IMR-90 (cell line): Measurements from ENCODE around the gene ESRP2. TPM values are rescaled to one million over a fixed set of nuclear protein-coding genes. Genes with fewer than 3 reads are reported as not detected.

Experiments
- ATAC-seq: fragments of 200-7000 bp; cut with Tn5 transposase; 2 replicates; pipeline ENCODE4 v1.9.1; 2020; ENCODE audit warnings: low read depth, mild to moderate bottlenecking, moderate library complexity
- BruUV-seq: library from RNA; stranded (reverse); fragments of 400-500 nt; replicated peaks from 2 replicates; lab custom pipeline; 2021; lab: Mats Ljungman, UMichigan
- CTCF ChIA-PET: fragments of 300-600 bp; formaldehyde crosslinking; extraction: SDS; loops from one replicate; lab custom pipeline; 2021; ENCODE audit warnings: antibody characterized with exemption; lab: Yijun Ruan, JAX
- POLR2A ChIA-PET: fragments of 300-600 bp; sonication (Branson Sonifier 250); formaldehyde crosslinking; loops from one replicate; lab custom pipeline; 2022; ENCODE audit warnings: antibody characterized with exemption; ENCODE audit not compliant: unreplicated experiment; lab: Charles Lee
- DNase-seq: peaks from one replicate; pipeline ENCODE4 v3.0.0; 2013
- H2AFZ ChIP-seq: replicated peaks from 2 replicates; pipeline ENCODE3; 2013; ENCODE audit warnings: low read length, mild to moderate bottlenecking; ENCODE audit not compliant: poor library complexity
- H2AK5ac ChIP-seq: 2 replicates; pipeline ENCODE4 v1.6.1; 2013; ENCODE audit warnings: low read depth, low read length, inconsistent platforms
- H2AK9ac ChIP-seq: replicated peaks from 2 replicates; pipeline ENCODE3; 2013; ENCODE audit warnings: mild to moderate bottlenecking, low read depth, low read length, moderate library complexity; ENCODE audit not compliant: poor library complexity
- H2BK120ac ChIP-seq: 2 replicates; pipeline ENCODE4 v1.6.1; 2013; ENCODE audit warnings: low read depth, low read length, inconsistent platforms
- H2BK15ac ChIP-seq: 3 replicates; pipeline ENCODE4 v1.6.1; 2013; ENCODE audit warnings: low read depth, low read length, inconsistent platforms
- H2BK20ac ChIP-seq: 2 replicates; pipeline ENCODE4 v1.6.1; 2013; ENCODE audit warnings: low read depth, mild to moderate bottlenecking, inconsistent platforms, low read length, moderate library complexity
- H2BK5ac ChIP-seq: 2 replicates; pipeline ENCODE4 v1.6.1; 2013; ENCODE audit warnings: mild to moderate bottlenecking, low read depth, low read length, inconsistent platforms; ENCODE audit not compliant: poor library complexity, severe bottlenecking
- H3K14ac ChIP-seq: replicated peaks from 2 replicates; pipeline ENCODE4 v1.6.1; 2013; ENCODE audit warnings: low read depth, low read length, inconsistent platforms
- H3K18ac ChIP-seq: 2 replicates; pipeline ENCODE4 v1.6.1; 2013; ENCODE audit warnings: low read depth, low read length, control low read depth
- H3K23ac ChIP-seq: 2 replicates; pipeline ENCODE4 v1.6.1; 2013; ENCODE audit warnings: low read depth, low read length, inconsistent platforms
- H3K27ac ChIP-seq: 2 replicates; pipeline ENCODE4 v1.5.1; 2013; ENCODE audit warnings: mild to moderate bottlenecking, control low read depth, low read length; ENCODE audit not compliant: insufficient read depth
- H3K27me3 ChIP-seq: 2 replicates; pipeline ENCODE4 v1.6.1; 2013; ENCODE audit warnings: low read length; ENCODE audit not compliant: control insufficient read depth, insufficient read depth
- H3K36me3 ChIP-seq: 2 replicates; pipeline ENCODE4 v1.6.1; 2013; ENCODE audit warnings: low read length, mixed read lengths; ENCODE audit not compliant: control insufficient read depth, insufficient read depth
- H3K4ac ChIP-seq: 2 replicates; pipeline ENCODE4 v1.6.1; 2013; ENCODE audit warnings: low read depth, low read length, inconsistent platforms
- H3K4me1 ChIP-seq: 2 replicates; pipeline ENCODE4 v1.6.1; 2013; ENCODE audit warnings: low read length, mixed read lengths; ENCODE audit not compliant: control insufficient read depth, insufficient read depth
- H3K4me2 ChIP-seq: 2 replicates; pipeline ENCODE4 v1.6.1; 2013; ENCODE audit warnings: low read depth, mild to moderate bottlenecking, control low read depth, low read length, moderate library complexity
- H3K4me3 ChIP-seq: 2 replicates; pipeline ENCODE4 v1.5.1; 2013; ENCODE audit warnings: low read depth, mild to moderate bottlenecking, control low read depth, low read length, moderate library complexity; ENCODE audit not compliant: insufficient read depth
- H3K56ac ChIP-seq: 2 replicates; pipeline ENCODE4 v1.6.1; 2013; ENCODE audit warnings: low read length, inconsistent platforms; ENCODE audit not compliant: insufficient read depth; ENCODE audit errors: extremely low read depth
- H3K79me1 ChIP-seq, 2 experiments: 2 replicates each; pipeline ENCODE4 v1.6.1; 2013; ENCODE audit warnings: low read length in 2 of 2, inconsistent platforms in 1 of 2, low read depth in 1 of 2
- H3K9ac ChIP-seq: 2 replicates; pipeline ENCODE4 v1.6.1; 2013; ENCODE audit warnings: low read depth, low read length, control low read depth
- H3K9me1 ChIP-seq: 2 replicates; pipeline ENCODE4 v1.6.1; 2013; ENCODE audit warnings: low read length, inconsistent platforms; ENCODE audit not compliant: insufficient read depth
- H3K9me3 ChIP-seq: 2 replicates; pipeline ENCODE4 v1.6.1; 2013; ENCODE audit warnings: low read length; ENCODE audit not compliant: control insufficient read depth, insufficient read depth
- H4K20me1 ChIP-seq: 2 replicates; pipeline ENCODE4 v1.6.1; 2013; ENCODE audit warnings: low read length, inconsistent platforms; ENCODE audit not compliant: insufficient read depth
- H4K5ac ChIP-seq: 2 replicates; pipeline ENCODE4 v1.6.1; 2013; ENCODE audit warnings: mild to moderate bottlenecking, low read depth, low read length, control low read depth
- H4K8ac ChIP-seq, 2 experiments: 2 replicates each; pipeline ENCODE4 v1.6.1; 2013; ENCODE audit warnings: low read depth in 2 of 2, low read length in 2 of 2, control low read depth in 1 of 2, inconsistent platforms in 1 of 2
- H4K91ac ChIP-seq: 2 replicates; pipeline ENCODE4 v1.6.1; 2013; ENCODE audit warnings: low read depth, low read length, inconsistent platforms; ENCODE audit not compliant: insufficient read depth
- BHLHE40 ChIP-seq: fragments of 150-350 bp; IDR thresholded peaks from 2 replicates; pipeline ENCODE4 v1.6.1; 2016; ENCODE audit warnings: mild to moderate bottlenecking, low read depth, low read length
- CEBPB ChIP-seq: IDR thresholded peaks from 2 replicates; pipeline ENCODE4 v1.6.1; 2012; ENCODE audit warnings: low read depth, low read length, improper control_type of control experiment
- CHD1 ChIP-seq: IDR thresholded peaks from 2 replicates; pipeline ENCODE4 v1.6.1; 2012; ENCODE audit warnings: low read depth, low read length, improper control_type of control experiment
- FOS ChIP-seq: fragments of 150-350 bp; IDR thresholded peaks from 2 replicates; pipeline ENCODE4 v1.6.1; 2016; ENCODE audit warnings: low read depth, low read length
- MAFK ChIP-seq: IDR thresholded peaks from 2 replicates; pipeline ENCODE4 v1.6.1; 2012; ENCODE audit warnings: low read depth, low read length, improper control_type of control experiment
- MXI1 ChIP-seq: IDR thresholded peaks from 2 replicates; pipeline ENCODE4 v1.6.1; 2012; ENCODE audit warnings: low read depth, mild to moderate bottlenecking, low read length, moderate library complexity, borderline replicate concordance
- POLR2A ChIP-seq: IDR thresholded peaks from 2 replicates; pipeline ENCODE4 v1.6.1; 2012; ENCODE audit warnings: mild to moderate bottlenecking, low read depth, low read length
- RAD21 ChIP-seq: IDR thresholded peaks from 2 replicates; pipeline ENCODE4 v1.6.1; 2012; ENCODE audit warnings: low read length, improper control_type of control experiment
- RFX5 ChIP-seq: IDR thresholded peaks from 2 replicates; pipeline ENCODE4 v1.8.0; 2012; ENCODE audit warnings: low read depth, mild to moderate bottlenecking, low read length, moderate library complexity
- WGBS, 2 experiments: methylation state at CpG; one replicate each; pipeline versions ENCODE4 v1.1.5 to v1.1.7; 2013; ENCODE audit warnings: missing lambda C conversion rate in 2 of 2; ENCODE audit not compliant: insufficient read length in 1 of 2; ENCODE audit errors: extremely low coverage in 2 of 2; 5-methylcytosine and 5-hydroxymethylcytosine counted together
- dilution Hi-C: fragments of 300-500 bp; cut with HindIII; formaldehyde crosslinking; loops from one replicate; pipeline ENCODE4 v1.14.3; 2018; ENCODE audit warnings: low sequenced_read_pairs; ENCODE audit not compliant: unreplicated experiment
- in situ Hi-C: fragments of 300-500 bp; cut with MboI; formaldehyde crosslinking; loops from 3 replicates; pipeline ENCODE4 v1.14.3; 2019; ENCODE audit warnings: low sequenced_read_pairs, inconsistent platforms, mixed read lengths
- intact Hi-C: fragments of 100-400 bp; cut with micrococcal nuclease; formaldehyde crosslinking; loops from 2 replicates; pipeline ENCODE4 v1.10.0; 2022
- polyA plus RNA-seq, 3 experiments: library from polyadenylated mRNA; depleted of rRNA; stranded (reverse); fragments of >200 nt; gene quantifications; 2 replicates each; pipeline ENCODE4 v1.2.3, GENCODE V29; 2012; ENCODE audit warnings: low replicate concordance in 1 of 3
- total RNA-seq: library from RNA; depleted of rRNA; stranded (reverse); fragments of >200 nt; gene quantifications from 2 replicates; pipeline ENCODE4 v1.2.3, GENCODE V29; 2012
- TF ChIP-seq, protein P1 (sequence below): fragments of 150-350 bp; IDR thresholded peaks from 2 replicates; pipeline ENCODE4 v1.6.1; 2016; ENCODE audit warnings: low read depth, mild to moderate bottlenecking, low read length, moderate library complexity, borderline replicate concordance

ESRP2 gene
- total and polyA plus RNA-seq, 2 of the 4 experiments (the other 2 are of a cell fraction), result 0.07 TPM; not detected in 1

GRCh38 chr16:68265078-68265920 lies 29.4 kb upstream of the ESRP2 start:
- Histone ChIP-seq H3K23ac (peak overlapping the region; percentile 98), H3K18ac (peak overlapping the region; percentile 40), H3K14ac (peak overlapping the region; percentile 93), H3K27ac (peak overlapping the region; percentile 91), H2BK20ac (no peak overlapping the region; the same call in 1 of the 2 replicates), H3K9me3 (no peaks in the 10 kb centered on the region), H4K91ac (peak overlapping the region; percentile 79), H3K4me1 (peaks cover 10% of the 10 kb centered on the region), H3K9me1 (peaks cover 10% of the 10 kb centered on the region; the same call in 1 of the 2 replicates), H3K56ac (peak overlapping the region; percentile 84), H2BK5ac (peak overlapping the region; percentile 97), H2BK120ac (peak overlapping the region; percentile 72), H2BK15ac (peak overlapping the region; percentile 23; the same call in 1 of the 3 replicates), H2AK5ac (peak overlapping the region; percentile 92), H4K20me1 (peaks cover 34% of the 10 kb centered on the region), H3K4me2 (peak overlapping the region; percentile 89), H3K4ac (peak overlapping the region; percentile 95), H3K27me3 (no peaks in the 10 kb centered on the region), H2AK9ac (peak overlapping the region; percentile 91), H4K8ac (peak overlapping the region; percentile 84 to 90), H3K9ac (peak overlapping the region; percentile 95), H3K4me3 (peak overlapping the region; percentile 84), H3K79me1 (peaks cover 3 to 52% of the 10 kb centered on the region in 2 experiments), H2AFZ (peak overlapping the region; percentile 96), H4K5ac (peak overlapping the region; percentile 47), H3K36me3 (peaks cover 2% of the 10 kb centered on the region; the same call in 1 of the 2 replicates)
- 3% methylated on average over 15 of the region's 23 CpGs; no CpG with 5 or more reads in 1 of the 2 experiments for WGBS, 2 experiments
- ChIA-PET CTCF (interaction anchor here (2.2 kb wide), 1 partner anchor 11 kb away, joined by 7 read pairs; no protein-coding TSS in a partner anchor), POLR2A (interaction anchor here (1.6 kb wide), 1 partner anchor 67 kb away, joined by 3 read pairs; no protein-coding TSS in a partner anchor)
- TSS peak; percentile 19 for BruUV-seq
- intact Hi-C loops, result loop anchor here (5.0 kb wide), 1 partner anchor 47 kb away; the partner anchor contains the start of genes PRMT7 and SLC7A6OS
- ATAC-seq, result peak; percentile 36
- in situ Hi-C loops, result no loop called here
- dilution Hi-C loops, result no loop called here
- DNase-seq, result peak; percentile 69
- TF ChIP-seq BHLHE40 (peak; percentile 68), RFX5 (no peak), FOS (0 out of 2 replicates have a peak, but pooled peaks have one; percentile 10), CHD1 (no peak; the same call in 1 of the 2 replicates), MAFK (no peak), POLR2A (peak; percentile 60; the same call in 1 of the 2 replicates), MXI1 (no peak), CEBPB (peak; percentile 79), RAD21 (no peak)
- TF ChIP-seq, protein P1, sequence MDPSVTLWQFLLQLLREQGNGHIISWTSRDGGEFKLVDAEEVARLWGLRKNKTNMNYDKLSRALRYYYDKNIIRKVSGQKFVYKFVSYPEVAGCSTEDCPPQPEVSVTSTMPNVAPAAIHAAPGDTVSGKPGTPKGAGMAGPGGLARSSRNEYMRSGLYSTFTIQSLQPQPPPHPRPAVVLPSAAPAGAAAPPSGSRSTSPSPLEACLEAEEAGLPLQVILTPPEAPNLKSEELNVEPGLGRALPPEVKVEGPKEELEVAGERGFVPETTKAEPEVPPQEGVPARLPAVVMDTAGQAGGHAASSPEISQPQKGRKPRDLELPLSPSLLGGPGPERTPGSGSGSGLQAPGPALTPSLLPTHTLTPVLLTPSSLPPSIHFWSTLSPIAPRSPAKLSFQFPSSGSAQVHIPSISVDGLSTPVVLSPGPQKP, result no peak
